Measurements from ENCODE around the gene NDUFA8. TPM values are rescaled to one million over a fixed set of nuclear protein-coding genes. Genes with fewer than 3 reads are reported as not detected.
"Not testable (repeated sequence)": the region's sequence is repeated elsewhere in the genome, so short reads cannot be mapped to it uniquely, and the experiment has no call there.

NDUFA8 gene
- total RNA-seq, 1 experiment from 2014 or later = 47.9 TPM

DNA sequence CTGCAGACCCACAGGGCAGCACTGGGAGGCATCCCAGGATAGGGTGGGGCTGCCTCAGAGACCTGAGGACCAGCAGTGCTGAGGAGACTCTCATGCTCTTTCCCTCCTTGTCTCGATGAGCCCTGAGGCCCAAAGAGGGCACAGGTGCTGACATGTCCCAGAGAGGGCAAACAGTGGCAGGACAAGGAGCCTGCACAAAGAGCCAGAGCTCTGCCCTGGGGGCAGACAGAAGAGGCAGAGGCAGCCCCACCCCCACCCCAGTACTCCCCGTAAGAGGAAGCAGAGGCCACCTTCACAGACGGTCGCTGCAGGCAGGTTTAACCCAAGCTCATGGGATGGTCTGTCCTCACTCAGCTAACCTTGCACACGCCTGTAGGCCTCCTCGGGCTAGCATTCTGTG, 37.1 kb downstream of the NDUFA8 start:
- no peak for DNase-seq (ENCODE audit: low read depth)

DNA sequence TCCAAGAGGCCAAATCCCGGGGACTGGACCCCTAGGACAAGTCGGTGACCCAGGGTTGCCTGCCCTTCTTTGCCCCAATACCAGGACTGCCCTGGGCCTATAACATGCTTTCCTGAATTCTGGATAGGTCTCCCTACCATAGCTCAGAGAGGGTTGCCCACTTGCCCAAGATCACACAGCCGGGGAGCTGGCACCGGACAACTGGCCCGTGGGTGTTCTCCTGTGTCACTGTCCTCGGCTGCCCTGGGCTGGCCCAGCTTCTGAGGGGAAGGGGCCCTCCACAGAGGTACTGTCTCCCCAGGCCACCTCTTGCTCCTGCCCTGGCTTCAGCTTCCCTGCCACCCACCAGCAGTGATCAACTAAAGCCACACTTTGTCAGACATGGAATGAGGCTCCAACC, 37.6 kb downstream of the NDUFA8 start:
- no peak for DNase-seq (ENCODE audit: low read depth)

DNA sequence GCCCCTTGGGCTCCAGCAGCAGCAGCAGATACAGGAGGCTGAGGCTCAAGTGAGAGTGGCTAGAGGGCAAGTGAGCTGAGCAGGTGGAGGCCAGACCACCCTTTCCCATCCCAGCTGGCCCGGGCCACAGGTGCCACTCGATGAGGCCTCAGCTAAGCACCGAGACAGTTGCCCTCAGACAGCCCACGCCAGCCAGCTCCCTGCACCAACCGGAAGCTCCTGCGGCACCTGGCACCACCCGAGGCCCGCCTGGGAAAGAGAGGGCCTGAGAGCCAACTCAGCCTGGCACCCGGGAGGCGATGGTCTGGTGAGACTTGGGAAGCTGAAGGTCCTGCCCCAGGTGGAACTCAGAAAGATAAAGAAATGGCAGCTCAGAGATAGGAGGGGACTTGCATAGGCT, 38.2 kb downstream of the NDUFA8 start:
- no peak for DNase-seq (ENCODE audit: low read depth)

DNA sequence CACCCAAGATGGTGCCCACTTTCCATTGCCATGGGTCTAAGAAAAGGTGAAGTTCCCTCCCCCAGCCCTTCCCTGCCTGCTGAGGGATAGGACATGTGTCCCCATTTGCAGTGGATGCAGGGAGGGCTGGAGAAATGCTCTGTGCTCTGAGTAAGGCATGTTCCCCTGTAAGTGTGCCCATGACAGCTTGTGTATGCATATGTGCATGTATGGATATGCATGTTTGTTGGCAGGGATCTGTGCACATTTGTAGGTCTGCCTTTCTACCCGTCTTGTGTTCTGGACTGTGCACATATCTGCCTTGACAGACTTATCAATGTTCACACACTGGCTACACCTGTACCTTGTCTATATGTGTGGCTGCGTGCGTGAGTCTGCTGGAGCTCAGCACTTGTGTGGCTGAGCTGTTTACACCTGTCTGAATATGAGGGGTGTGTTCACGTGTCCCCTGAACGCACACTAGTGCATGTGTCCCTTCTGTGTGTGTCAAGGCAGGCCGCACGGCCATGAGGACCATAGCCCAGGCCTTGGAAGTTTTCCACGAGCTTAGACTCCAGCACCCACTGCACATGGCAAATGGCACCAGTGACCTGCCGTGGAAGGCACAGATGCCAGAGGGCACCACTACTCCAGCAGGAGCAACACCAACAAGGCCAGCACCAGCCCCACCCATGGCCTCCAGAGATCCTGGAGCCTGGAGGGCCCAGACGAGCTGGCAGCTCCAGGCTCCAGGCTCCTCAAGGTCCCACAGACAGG, 39.1 kb downstream of the NDUFA8 start:
- no peak for DNase-seq (ENCODE audit: low read depth)

DNA sequence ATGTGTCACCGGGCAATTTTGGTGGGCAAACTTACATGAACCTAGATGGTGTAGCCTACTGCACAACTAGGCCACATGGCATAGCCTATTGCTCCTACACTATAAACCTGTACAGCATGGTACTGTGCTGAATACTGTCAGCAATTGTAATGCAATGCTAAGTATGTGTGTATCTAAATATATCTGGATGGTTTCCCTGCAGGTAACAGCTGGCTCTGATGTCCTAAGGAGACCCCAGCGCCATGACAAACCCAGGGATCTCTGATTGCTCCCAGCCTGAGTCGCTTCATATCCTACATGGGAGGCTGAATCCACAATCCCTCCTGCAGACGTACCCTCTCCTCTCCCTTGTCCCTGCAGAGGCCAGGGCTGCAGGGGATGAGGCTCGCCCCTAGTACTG, 39.9 kb downstream of the NDUFA8 start:
- DNase-seq (ENCODE audit: low read depth) = no peak

DNA sequence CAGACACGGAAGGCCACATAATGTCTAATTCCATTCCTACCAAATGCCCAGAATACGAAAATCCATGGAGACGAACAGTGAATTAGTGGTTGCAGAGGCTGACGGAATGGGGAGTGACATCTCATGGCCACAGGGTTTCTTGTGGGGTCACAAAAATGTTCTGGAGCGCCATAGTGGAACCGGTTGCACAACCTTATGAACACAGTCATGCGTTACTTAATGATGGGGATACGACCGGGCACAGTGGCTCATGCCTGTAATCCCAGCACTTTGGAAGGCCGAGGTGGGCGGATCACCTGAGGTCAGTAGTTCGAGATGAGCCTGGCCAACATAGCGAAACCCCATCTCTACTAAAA, 40.4 kb downstream of the NDUFA8 start:
- DNase-seq (ENCODE audit: low read depth) = no peak

DNA sequence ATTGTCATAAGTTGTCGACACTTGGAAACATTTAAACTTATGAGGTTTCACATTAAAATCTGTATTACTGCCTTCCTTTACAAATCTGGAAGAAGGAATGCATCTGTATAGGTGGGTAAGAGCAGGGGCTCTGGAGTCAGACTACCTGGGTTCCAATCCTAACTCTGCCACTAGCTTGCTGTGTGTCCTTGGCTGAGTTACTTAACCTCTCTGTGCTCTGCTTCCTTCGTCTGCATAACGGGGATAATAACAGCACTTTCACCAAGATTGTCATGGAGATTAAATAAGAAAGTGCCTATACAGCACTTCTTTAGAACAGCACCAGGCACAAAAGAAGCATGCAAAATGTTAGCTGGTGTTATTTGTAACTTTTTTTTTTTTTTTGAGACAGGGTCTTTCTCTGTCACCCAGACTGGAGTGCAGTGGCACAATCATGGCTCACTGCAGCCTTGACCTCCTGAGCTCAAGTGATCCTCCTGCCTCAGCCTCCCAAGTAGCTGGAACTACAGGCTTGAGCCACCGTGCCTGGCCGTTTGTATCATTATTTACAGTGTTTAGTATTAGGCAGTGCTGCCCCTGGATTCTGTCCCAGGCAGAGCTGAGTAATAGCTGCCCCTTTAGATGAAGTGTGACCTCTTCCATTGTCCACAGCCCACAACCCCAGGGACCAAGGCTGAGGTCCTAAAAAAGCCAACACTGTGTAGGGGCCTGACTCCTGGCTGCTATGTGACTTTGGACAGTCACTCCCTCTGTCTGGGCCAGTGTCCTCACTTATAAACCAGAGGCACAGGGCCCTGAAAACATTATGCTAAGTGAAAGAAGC, 41.0 kb downstream of the NDUFA8 start:
- no peak for DNase-seq (ENCODE audit: low read depth)

DNA sequence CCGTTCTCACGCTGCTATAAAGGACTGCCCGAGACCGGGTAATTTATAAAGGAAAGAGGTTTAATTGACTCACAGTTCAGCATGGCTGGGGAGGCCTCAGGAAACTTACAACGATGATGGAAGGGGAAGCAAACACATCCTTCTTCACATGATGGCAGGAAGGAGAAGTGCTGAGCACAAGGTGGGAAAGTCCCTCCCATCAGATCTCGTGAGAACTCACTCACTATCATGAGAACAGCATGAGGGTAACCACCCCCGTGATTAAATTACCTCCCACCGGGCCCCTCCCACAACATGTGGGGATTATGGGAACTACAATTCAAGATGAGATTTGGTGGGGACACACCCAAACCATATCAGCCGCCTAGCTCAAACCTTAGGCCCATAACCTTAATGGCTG, 42.3 kb downstream of the NDUFA8 start:
- not testable (repeated sequence) for DNase-seq (ENCODE audit: low read depth)

DNA sequence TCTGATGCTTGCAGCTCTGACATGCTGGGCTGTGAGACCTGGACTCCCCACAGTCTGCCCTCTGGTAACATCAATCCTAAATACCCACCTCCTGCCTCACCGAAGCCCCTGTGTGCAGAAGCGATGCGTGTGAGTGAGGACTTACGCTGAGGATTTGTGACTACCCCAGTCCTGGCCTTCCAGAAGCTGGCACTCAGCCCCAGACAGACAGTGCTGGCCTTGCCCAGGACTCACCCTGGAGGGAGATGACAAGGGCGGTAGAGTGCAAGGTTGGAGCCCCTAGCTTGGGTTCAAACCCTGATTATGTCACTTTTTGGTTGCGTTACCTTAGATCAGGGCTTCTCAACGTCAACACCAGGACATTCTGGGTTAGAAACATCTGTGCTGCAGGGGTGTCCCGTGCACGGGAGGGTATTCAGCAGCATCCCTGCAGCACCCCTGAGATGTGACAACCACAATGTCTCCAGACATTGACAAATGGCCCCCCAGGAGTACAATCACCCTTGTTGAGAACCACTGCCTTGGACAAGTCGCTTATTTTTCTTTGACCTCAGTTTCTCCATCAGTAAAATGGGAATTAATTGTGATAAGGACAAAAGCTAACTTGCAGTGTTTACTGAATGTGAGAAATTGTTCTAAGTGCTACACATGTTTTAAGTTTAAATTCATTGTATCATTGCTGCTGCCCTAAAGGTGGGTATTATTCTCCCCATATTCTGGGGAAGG, 43.0 kb downstream of the NDUFA8 start:
- no peak for DNase-seq (ENCODE audit: low read depth)

DNA sequence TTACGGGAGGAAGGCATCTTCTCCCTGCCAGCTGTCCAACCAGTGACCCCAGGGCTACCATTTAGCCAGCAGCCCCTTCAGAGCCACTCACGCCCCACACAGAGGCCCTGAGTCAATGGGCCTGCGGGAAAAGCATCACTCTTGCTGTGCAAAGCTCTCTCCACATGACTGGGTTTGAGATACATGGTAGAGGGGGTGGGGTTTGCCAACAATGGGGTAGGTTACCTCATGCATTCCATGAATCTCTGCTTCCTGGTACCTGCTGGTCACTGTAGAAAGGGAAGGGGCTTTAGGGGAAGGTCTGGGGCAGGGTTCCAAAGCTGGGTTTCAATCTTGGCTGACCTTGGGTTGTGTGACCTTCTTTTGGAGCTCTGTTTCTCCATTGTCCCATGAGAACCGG, 43.5 kb downstream of the NDUFA8 start:
- no peak for DNase-seq (ENCODE audit: low read depth)

DNA sequence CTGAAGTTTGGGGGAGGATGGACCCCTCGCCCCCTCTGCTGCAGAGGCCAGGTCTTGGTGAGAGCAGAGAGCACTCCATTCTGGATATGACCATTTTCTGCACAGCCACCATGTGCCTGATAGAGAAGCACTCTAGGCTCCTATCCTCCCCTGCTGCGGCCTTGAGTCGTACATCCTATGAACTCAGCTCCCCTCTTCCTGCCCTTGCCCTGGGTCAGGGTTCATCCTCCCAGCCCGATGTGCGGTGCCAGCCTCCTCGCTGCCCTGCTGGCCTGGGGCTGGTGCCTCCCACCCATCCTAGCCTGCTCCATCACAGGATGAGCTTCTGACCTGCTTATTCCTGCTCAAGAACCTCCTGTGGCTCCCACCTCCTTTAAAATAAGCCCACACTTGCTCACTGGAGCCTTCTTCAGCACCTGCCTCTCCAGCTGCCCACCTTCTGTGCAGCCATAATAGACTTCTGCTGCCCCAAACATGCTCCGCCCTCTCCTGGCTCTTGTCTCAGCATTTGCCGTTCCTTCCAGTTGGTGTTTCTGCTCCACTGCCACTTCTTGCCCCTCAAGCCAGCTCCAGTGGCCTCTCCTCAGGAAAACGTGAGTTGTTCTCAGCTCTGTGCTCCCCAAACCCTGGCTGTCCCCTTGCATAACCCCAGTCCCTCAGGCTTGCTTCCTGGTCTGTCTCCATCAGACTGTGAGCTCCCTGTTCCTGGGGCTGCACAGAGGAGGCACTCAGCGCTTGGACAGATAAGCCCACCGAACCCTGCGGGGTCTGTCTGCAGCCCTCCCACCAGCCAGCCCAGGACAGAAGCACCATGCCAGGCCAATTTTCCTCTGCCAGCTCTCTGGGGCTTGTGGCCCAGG, 44.2 kb downstream of the NDUFA8 start:
- DNase-seq (ENCODE audit: low read depth) = no peak

DNA sequence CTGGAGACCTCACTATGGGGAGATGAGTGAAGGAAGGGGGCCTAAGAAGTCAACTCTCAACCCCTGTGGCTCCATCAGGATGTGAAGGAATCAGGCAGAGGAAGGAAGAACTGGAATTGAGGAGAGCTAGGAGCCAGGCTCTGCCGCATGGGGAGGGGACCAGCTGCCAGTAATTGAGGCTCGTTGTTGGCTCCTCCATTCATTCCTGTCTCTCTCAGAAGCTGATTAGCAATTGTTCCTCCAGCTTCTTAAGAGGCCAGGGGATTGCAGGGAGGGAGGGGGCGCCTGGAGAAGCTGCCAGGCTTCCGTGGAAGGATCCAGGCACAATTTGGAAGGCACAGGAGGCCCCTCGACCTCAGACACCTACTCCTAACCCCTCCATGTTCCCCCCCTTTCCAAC, 46.0 kb downstream of the NDUFA8 start:
- no peak for DNase-seq (ENCODE audit: low read depth)

DNA sequence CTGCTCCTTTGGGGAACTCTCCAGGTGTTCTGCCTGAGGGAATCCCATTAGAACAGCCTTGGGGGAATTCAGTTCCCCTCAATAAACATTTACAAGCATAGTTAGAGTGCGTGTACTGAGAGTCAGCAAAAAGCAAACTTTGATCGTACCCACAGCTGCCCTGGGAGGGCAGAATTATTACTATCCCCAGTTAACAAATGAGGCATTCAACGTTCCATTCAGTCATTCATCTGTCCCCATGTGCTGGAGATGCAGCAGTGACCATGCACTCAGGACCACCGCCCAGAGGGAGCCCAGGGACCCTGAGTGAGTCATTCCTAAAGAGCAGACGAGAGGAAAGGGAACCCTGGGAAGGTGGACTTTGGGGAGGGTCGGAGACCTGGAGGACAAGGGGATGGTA, 47.3 kb downstream of the NDUFA8 start:
- DNase-seq (ENCODE audit: low read depth) = no peak

DNA sequence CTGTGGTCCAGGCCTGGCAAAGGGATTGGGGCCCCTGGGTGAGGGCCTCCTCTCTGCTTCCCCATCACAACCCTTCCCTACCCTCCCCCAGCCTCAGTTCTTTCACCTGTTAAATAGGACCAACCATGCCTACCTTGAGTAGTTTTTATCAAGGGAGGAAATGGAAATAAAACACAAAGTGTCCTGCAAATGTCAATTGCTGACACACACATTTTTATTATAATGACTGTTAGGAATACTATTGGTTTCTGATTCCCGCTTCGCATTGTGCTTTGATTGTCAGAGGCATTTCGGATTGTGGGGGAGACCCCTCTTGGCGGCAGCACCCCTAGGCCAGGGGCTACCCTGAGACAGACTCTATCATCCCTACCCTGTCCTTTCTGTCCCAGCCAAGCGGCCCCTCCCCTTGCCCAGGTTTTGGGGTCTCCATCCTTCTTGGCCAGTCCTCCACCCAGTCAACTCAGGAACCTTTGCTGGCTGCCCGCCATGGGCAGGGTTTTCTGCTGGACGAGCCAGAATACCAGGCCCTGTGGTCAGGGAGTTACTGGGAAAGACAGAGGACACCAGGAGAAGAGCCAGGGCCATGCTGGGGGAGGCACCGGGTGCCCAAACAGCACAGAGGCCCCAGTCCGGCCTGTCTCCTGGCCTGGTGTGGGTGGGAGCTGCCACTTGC, 48.0 kb downstream of the NDUFA8 start:
- DNase-seq (ENCODE audit: low read depth) = no peak

DNA sequence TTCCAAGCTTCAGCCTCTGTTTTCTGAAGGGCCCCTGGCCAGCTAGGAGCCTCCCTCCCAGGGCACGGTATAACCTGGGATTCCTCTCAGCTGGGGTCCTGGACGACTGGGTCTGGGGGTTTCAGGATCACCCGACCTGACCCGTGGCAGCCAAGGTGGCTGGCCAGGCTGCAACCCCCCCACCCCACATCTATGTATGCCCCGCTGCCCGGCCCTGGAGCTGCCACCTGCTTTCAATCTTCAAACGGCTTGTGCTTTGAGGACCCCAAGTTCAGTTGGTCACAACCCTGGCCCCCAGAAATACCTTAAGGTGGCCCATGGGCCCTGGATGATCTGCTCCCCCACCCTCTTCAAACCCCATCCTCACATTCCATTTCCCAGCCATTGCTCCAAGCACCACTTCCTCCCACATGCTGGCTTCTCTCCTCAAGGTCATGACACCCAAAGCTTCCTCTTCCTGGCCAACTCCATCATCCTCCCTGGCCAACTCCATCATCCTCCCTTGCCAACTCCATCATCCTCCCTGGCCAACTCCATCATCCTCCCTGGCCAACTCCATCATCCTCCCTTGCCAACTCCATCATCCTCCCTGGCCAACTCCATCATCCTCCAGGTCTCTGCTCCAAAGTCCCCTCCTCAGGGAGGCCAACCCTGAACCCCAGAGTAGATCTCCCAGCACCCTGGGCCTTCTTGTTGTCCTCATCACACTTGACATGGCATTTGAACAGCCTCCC, 49.3 kb downstream of the NDUFA8 start:
- no peak for DNase-seq (ENCODE audit: low read depth)

DNA sequence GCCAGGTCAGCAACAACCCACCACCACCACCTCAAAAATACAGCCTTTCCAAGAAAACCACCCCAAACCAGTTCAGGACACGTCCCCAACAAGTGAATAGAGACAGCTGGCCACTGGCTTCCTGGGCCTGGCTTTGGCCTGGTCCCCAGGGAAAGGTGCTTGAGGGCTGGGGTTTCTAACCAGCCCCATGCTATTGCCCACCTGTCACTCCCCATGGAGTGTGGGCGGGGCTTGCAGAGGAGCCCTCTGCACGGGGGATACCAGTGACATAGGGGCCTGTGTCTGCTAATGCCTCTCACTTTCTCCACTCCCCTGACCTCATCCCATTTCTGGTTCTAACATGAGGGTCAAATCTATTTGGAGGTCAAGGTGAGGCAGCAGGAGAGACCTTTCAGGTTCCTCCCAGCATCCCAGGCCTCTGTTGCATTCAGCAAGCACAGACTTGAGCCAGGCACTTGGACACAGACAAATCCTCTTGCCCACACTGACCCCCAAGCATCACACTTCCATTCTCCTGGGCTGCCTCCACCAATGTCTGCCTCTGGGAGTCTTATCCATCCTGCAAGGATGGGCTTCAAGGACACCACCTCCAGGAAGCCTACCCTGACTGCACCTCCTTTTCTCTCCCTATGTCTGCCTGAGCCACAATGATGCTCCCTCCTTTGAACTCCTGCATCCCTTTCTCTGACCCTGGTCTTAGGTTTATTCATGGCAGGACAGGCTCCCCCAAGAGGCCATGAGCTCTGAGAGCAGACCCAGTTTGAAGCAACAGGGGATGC, 50.4 kb downstream of the NDUFA8 start:
- no peak for DNase-seq (ENCODE audit: low read depth)

DNA sequence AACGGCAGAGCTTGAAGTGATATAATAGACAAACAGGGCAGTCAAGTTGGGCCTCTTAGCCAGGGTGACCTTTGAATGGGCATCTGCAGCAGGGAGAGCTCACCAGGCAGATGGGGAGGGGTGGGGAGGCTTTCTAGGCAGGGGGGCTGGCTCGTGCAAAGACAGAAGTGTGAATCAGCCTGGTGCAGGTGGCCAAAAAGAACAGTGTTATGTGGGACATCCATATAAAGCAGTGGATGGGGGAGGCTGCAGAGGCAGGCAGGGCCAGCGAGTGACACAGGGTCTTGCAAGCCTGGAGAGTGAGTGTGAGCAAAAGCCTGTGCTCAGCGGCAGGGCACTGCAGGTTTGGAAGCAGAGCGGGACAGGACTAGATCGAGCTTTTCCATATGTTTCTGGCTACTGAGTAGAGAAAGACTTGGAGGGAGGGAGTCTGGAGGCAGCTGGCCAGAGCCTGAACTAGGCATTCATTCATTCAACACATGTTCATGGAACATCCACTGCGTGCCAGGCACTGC, 52.2 kb downstream of the NDUFA8 start:
- no peak for DNase-seq (ENCODE audit: low read depth)

DNA sequence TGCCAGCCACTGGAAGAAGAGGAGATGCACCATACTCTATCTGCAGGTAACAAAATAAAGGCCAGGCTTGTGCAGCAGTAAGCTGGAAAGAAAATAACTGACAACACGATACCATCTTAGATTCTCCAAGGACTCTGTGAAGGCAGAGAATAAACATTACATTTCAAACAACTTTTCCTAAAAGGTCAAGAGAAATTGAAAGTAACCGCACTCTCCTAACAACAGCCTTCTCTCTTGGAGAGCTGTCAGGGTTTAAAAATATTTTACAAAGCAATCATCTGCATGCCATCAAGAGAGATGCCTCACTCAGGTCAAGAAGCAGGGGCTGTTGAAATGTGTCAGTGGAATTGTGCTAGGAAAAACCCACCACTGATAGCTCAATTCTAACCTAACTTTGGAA, 53.0 kb downstream of the NDUFA8 start:
- no peak for DNase-seq (ENCODE audit: low read depth)

DNA sequence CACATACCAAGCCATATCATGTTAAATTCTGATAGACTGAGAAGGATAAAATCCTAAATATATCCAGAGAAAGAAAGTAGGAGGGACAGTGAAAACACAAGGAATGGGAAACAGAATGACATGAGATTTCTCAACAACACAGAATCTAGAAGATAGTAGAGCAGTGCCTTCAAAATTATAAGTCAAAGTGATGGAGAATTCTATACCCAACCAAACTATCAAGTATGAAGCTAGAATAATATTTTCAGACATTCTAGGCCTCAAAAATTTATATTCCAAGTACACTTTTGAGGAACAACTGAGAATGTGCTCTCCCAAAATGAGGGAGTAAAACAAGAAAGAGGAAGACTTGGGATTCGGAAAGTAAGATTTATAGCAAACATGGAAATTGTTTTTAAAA, 55.6 kb downstream of the NDUFA8 start:
- DNase-seq (ENCODE audit: low read depth) = no peak
